Fibroblast of peridontal ligament (primary cell): ENCODE data around the gene ABCC6.
"Not testable (repeated sequence)": the region's sequence is repeated elsewhere in the genome, so short reads cannot be mapped to it uniquely, and the experiment has no call there.

Experiments
- DNase-seq: peaks from one replicate; pipeline ENCODE4 v3.0.0-alpha.2; 2010; ENCODE audit errors: extremely low read depth

The ABCC6 gene

GRCh38 chr16:16190546-16190945 lies 32.7 kb downstream of the ABCC6 start:
- DNase-seq = no peak

DNA sequence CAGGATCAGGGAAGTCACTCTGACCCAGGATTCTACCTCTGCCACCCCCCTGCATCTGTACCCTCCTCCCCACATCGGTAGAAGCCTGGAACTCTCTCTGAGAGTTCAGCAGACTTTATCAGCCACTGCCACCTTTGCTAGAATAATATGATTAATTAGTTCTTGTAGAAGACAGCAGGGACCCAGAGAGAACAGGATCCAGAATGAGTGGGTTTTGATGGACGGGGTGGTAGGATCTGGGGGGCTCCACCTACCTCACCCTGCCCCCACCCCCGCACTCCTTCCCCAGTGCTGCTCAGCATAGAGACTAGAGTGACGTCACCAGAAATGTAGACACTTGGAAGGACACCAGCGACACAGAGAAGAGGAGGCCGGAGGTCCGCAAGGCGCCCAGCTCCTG lies 33.5 kb downstream of the ABCC6 start:
- no peak for DNase-seq

DNA sequence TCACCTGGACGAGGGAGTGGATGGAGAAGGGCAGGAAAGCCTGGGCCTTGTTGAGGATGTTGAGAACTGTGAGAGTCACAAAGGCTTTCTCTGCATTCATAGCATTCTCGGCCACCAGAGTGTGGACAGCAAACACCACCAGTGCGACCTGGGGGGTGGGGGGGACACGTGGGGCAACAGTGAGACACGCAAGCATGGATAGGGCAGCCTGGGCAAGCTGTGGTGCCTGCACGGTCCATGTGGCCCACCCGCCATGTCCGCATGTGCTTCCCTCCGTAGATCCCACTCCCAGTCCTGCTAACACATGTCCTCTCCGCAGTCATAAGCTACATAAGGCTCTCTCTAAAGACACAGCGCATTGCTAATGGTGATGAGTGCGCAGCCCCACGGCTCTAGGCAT lies 34.5 kb downstream of the ABCC6 start:
- no peak for DNase-seq

DNA sequence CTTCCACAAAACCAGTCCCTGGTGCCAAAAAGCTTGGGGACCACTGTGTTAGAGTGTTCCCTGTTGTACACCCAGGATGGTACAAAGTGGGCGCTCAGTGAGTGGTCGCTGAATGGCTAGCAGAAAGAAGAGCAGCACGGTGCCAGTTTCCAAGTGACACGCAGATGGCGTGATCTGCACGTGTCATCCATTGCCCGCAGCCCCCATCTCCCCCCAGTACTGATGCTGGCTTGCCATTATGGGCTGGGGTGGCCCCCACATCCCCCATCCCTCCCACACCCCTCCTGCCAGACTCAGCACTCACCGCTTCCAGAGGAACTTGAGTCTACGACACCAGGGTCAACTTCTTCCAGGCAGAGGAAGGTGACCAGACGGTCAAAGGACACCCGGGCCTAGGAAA lies 36.5 kb downstream of the ABCC6 start:
- no peak for DNase-seq

GRCh38 chr16:16185095-16185494 lies 38.2 kb downstream of the ABCC6 start:
- no peak for DNase-seq

DNA sequence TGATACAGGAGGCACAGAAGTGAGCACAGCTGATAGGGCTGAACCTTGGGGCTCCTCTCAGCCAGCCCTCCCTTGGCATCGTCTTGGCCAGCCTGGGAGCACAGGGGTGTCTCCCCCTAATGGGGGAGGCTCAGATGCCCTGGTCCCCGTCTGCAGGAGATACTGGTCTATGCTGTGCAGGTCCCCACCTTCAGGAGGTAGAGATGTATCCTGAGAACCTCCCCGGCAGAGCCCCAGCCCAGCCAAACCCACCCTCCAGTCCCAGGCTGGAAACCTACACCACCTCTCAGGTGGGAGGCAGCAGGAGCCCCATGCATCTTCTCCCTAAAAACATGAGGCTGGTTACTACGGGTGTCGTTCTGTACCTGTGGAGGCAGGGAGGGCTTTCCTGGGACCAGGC lies 38.7 kb downstream of the ABCC6 start:
- DNase-seq = no peak

DNA sequence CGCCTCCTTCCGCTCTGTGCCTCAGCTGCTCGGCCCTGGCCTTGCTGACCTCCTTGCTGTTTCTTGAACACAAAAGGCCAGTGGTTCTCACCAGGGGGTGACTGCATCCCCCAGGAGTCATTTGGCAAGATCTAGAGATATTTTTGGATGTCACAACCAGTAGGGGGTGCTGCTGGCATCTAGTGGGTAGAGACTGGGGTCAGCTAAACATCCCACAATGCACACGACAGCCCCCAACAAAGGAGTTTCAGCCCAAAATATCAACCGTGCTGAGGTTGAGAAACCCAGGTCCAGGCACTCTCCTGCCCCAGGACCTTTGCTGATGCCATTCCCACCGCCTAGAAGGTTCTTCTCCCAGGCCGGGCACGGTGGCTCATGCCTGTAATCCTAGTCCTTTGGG lies 39.7 kb downstream of the ABCC6 start:
- no peak for DNase-seq

DNA sequence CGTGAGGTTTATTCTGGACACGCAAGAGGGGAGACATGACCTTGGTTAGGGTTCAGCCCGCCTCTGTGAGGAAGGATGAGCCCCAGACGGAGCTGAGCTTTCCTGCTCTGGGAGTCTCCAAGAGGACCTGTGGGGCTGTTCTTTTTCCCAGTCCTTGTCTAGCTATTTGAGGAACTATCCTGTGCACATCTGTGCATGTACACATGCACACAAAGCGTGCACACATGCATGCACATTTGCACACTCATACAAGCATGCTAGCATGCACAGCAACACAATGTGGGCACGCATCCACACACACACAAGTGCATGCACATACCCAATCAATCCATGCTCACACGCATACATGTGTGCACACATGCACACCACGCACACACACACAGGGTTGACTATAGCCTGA lies 40.4 kb downstream of the ABCC6 start:
- DNase-seq = no peak

DNA sequence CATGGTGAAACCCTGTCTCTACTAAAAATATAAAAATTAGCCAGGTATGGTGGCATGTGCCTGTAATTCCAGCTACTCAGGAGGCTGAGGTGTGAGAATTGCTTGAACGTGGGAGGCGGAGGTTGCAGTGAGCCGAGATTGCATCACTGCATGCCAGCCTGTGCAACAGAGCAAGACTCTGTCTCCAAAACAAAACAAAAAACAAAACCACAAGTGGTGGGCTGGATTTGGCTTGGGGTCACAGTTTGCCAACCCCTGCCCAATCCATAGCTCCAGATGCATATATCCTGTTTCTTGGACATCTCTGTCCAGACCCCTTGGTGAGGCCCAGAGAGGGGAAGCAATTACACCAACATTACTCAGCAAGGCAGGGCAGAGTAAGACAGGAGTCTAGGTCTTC lies 41.5 kb downstream of the ABCC6 start:
- not testable (repeated sequence) for DNase-seq

DNA sequence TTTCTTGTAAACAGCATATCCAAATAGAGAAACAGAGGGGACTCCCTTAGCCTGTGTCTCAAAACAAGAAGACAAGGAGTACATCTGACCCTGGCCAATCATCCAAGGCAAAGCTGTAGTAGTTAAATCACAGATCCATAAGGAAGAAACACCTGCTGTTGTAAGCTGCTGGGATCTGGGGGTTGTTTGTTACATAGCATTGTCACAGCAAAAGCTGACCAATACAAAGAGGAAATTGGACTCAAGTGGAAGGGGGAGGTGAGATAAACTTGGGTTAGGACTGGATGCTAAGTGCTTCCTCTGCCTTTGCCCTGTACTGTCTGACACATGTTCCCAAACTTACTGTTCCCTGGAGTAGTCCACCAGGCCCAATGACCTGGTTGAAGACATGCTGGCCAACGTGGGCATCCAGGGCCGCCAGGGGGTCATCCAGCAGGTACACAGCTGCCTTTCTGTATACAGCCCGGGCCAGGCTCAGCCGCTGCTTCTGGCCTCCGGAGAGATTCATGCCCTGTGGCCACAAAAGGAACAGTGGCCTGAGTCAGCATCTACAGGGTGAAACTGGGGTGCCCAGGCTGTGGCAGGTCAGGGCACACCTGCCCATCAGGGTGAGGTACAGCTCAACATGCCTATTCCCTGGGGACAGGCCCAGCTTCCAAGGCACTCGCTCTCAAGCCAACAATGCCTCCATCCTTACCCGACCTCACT lies 44.7 kb downstream of the ABCC6 start:
- DNase-seq = no peak

- DNase-seq = no peak
Observed at GRCh38 chr16:16176328-16176727, 47.0 kb downstream of the ABCC6 start.

DNA sequence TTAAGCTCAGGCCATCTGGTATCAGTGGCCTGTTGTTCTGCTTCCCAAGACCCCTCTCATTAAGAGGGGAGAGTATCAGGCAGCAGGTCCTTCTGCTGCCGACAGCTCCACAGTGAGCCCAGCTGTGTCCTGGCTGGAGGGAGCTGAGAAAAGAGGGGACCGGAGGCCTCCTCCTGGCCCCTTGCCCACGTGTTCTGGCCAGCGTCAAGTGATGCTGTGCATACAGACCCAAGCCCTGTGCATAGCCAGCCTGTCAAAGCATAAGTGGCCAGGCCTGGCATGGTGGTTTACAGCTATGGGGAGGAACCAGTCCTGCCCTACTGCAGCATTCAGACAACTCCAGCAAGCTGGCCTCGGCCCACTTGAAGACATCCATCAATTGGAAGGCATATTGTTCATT lies 48.0 kb downstream of the ABCC6 start:
- no peak for DNase-seq

DNA sequence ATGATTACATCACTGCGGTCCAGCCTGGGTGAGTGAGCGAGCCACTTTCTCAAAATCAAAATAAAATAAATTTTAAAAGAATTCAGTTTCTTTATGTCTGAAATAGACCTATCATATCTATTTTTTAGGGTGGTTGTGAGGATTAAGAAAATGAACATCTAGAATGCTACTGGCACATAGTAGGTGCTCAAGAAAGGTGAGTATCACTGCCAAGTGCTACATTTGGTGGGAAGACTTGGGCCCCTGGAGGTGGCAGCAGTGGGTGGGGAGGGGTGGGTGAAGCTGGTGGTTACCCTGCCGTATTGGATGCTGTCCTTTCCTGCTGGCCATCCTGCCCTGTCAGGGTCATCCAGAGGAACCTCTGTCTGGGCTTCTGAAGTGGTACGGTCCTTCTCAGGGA lies 50.3 kb downstream of the ABCC6 start:
- DNase-seq = no peak

- DNase-seq = no peak
Observed at GRCh38 chr16:16171332-16171919, 51.9 kb downstream of the ABCC6 start.

DNA sequence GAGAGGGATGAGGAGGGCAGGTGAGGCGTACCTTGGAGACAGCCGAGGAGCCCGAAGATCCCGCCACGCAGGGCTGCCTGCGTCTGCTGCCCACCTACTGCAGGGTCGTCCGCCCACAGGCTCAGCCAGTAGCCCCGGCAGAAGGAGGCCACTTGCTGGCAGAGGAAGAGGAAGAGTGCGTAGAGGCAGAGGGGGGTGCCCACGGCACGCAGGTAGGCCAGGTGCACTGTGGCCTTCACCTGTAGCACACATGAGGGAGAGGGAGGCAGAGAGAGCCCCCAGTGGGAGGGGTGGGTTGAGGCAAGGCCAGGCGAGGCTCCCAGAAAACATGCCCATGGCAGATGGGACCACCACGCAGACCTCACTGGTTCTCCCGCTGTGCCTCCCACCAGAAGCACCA lies 53.7 kb downstream of the ABCC6 start:
- DNase-seq = no peak

- no peak for DNase-seq
Observed at GRCh38 chr16:16168431-16168830, 54.9 kb downstream of the ABCC6 start.

- DNase-seq = no peak
Observed at GRCh38 chr16:16167927-16168326, 55.4 kb downstream of the ABCC6 start.

GRCh38 chr16:16166949-16167348 lies 56.3 kb downstream of the ABCC6 start:
- DNase-seq = no peak

- DNase-seq = no peak
Observed at GRCh38 chr16:16166085-16166484, 57.2 kb downstream of the ABCC6 start.

GRCh38 chr16:16164243-16164642 lies 59.1 kb downstream of the ABCC6 start:
- no peak for DNase-seq

DNA sequence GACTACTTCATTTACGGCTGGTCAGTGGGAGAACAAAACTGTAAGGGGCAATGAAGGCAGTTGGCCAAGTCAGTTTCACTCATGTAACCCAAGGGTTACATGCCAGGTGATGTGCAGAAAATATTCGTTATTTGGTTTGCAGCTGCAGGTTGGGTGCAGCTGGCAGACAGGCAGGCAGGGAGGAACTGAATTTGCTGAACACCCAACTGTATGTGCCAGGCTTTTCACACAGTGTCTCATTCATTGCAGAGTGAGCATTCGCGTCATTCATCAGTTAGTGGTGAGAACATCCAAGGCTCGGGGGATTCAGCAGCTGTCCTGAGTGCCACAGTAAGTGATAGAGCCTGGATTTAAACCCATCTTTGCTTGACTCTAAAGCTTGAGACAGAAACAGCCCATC lies 59.7 kb downstream of the ABCC6 start:
- DNase-seq = no peak

- no peak for DNase-seq
Observed at GRCh38 chr16:16163109-16163508, 60.2 kb downstream of the ABCC6 start.

- no peak for DNase-seq
Observed at GRCh38 chr16:16162591-16162990, 60.7 kb downstream of the ABCC6 start.

- not testable (repeated sequence) for DNase-seq
Observed at GRCh38 chr16:16161840-16162239, 61.5 kb downstream of the ABCC6 start.
